ENCODE measurements around the gene ANKS4B. TPM values are rescaled to one million over a fixed set of nuclear protein-coding genes. Genes with fewer than 3 reads are reported as not detected.

Gene ANKS4B, protein sequence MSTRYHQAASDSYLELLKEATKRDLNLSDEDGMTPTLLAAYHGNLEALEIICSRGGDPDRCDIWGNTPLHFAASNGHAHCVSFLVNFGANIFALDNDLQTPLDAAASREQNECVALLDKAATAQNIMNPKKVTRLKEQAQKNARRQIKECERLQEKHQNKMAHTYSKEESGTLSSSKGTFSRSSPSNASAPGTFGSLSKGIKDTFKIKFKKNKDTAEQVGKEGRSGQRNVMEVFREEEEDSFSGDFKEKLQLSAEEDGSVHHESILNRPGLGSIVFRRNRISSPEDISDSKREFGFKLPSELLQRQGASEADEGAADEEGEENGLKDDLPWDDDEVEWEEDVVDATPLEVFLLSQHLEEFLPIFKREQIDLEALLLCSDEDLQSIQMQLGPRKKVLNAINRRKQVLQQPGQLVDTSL
- not detected in 2 replicates for total RNA-seq

DNA sequence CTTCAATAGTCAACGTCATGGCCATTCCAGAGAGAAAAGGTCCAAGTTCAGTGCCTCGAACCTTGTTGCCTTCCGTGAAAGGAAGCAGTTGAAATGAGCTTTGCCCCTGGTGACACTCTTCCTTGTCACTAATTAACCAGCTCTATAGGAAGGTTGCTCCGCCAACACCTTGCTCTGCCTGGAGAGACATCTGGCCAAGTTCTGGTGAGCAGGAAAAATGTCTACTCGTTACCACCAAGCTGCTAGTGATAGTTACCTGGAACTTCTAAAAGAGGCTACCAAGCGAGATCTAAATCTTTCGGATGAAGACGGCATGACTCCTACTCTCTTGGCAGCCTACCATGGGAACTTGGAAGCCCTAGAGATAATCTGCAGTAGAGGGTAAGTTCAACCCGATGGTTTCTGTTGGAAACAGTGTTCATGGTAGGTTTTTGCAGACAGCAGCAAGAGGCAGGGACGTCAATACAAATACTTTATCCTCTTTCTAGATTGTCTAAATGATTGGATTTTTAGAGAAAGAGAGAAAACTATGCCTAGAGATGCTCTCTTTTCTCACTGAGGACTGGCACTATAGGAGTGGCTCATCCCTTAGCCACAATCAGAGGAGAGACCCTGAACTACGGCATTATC is at the start of gene ANKS4B:
TSS of gene ANKS4B (plus strand) at position 179 of the 630 bp plus-strand sequence. CDS start at position 218, 39 bp downstream.

DNA sequence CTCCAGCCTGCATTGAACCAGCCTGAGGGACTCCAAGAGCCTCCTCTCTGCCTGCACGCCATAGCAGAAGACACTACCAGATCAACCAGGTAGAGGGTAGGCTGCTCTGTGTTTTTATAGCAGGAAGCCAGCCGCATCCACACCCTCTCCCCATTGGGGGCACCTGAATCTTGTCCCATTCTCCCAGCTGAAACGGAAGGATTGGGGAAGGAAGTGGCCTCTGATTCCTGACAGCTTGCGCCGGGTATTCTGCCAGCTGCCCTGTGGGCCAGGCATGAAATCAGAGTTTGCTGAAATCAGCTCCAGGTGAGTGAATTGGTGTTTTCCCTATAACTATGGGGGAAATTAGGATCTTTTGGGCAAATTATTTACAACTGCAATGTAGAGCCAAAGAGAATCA is 22.0 kb upstream of the ANKS4B start, which contains the start of gene ZP2:
TSS of gene ZP2 (minus strand) at position 89 of the 400 bp plus-strand sequence. CDS start at position 62, 27 bp downstream.

DNA sequence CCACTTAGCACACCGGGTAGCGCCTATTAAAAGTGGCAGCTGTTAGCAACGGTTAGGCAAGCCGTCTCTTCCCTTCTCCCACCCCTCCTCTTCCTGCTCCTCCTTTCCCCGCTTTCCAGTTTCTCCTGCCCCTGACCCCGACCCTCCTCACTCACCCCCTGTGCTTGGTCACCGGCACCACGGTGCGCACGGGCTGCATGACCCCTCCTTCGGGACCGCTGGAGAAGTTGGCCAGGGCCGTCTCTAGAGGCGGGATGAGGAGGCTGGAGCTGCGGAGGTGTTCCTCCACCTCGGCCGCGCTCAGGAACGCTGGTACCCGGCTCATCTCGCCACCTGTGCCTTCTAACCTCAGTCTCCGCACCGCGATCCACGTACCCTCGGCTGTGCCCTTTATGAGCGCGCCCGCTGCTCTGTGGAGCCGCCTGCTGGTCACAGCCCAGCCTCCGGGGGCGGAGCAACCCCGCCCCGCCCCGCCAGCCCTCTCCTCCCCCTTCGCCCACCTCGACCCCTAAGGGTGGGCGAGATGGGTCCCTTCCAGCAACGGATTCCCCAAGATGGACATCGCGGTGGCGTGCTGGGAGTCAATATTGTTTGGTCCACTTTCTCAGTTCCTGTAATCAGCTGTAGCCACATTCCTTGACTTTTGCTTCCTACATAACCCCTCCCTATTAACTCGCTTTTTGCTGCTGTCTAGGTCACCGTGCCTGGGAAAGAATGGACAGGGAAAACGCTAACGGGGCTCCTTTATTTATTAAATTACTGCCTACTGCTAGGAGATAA is 44.6 kb downstream of the ANKS4B start, which contains the start of gene CRYM:
TSS of gene CRYM (minus strand) at position 364 of the 780 bp plus-strand sequence. CDS start at position 325, 39 bp downstream.

Other genes starting within 250 kb of the ANKS4B start
- gene DNAH3, start 82.9 kb upstream of the ANKS4B start, total RNA-seq = not detected in 2 replicates
- 12.6 and 40.0 TPM in 2 replicates for gene LDAF1, start 75.0 kb upstream of the ANKS4B start, total RNA-seq
- not detected in 2 replicates for gene ZP2, start 22.1 kb upstream of the ANKS4B start, total RNA-seq
- not detected in 2 replicates for gene CRYM, start 44.6 kb downstream of the ANKS4B start, total RNA-seq